OCI-LY1 (cell line): ENCODE measurements around the gene OR2L13.

Experiments used
- CTCF ChIP-seq: fragments of 200-600 bp; sonication (generic), shearing (Covaris generic); IDR thresholded peaks from 2 replicates; pipeline ENCODE4 v1.5.1; 2017; ENCODE audit warnings: mild to moderate bottlenecking, antibody characterized with exemption, low read length, moderate library complexity, mixed read lengths
- EZH2 ChIP-seq: fragments of 200-600 bp; sonication (generic), shearing (Covaris generic); IDR thresholded peaks from 2 replicates; pipeline ENCODE4 v1.8.0; 2017; ENCODE audit warnings: borderline replicate concordance, mixed run types, mild to moderate bottlenecking, antibody characterized with exemption, low read length, moderate library complexity, mixed read lengths

GRCh38 chr1:248127653-248128052 is 32.7 kb downstream of the OR2L13 start:
- TF ChIP-seq CTCF = no peak
- TF ChIP-seq EZH2 = no peak
